OCI-M2 (cell line): ENCODE results near the gene HTT.

Source experiments
- DNase-seq: peaks from one replicate; lab custom pipeline; 2025; ENCODE audit not compliant: unreplicated experiment; lab: John Stamatoyannopoulos, UW

Gene HTT

DNA sequence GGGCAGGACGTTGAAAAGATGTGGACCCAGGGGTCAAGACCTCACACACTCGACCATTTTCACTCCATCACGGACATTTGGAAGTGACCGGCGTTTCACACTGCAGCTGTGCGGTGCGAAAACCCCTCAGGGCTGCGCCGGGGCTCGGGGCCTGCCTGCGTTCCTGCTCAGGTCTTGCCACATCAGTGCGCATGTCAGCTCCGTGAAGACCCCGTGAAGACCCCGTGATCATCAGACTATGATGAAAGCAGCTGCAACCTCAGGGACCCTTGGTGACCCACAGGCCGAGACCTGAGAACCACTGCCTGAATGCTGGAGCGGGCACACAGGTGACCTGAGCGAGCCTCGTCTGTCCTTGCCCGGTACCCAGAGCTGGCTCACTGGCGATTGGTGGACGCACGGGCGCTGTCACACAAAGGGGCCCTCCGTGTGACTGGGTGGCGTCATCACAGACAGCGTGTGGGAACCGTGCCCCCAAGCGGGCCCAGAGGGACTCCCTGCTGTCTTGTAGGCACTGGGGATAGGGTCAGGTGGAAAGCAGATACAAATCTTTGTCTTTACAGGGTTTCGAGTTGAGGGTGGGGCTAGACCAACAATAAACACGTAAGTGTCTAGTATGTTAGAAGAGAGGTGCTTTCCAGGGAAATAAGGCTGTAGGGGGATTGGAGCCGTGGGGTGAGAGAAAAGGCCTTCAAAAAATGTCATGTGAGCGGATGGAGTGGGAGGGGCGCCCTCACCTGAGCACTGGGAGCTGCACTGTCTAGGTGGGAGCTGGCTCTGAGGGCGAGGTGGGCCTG, 187.1 kb downstream of the HTT start:
- DNase-seq = no peak

DNA sequence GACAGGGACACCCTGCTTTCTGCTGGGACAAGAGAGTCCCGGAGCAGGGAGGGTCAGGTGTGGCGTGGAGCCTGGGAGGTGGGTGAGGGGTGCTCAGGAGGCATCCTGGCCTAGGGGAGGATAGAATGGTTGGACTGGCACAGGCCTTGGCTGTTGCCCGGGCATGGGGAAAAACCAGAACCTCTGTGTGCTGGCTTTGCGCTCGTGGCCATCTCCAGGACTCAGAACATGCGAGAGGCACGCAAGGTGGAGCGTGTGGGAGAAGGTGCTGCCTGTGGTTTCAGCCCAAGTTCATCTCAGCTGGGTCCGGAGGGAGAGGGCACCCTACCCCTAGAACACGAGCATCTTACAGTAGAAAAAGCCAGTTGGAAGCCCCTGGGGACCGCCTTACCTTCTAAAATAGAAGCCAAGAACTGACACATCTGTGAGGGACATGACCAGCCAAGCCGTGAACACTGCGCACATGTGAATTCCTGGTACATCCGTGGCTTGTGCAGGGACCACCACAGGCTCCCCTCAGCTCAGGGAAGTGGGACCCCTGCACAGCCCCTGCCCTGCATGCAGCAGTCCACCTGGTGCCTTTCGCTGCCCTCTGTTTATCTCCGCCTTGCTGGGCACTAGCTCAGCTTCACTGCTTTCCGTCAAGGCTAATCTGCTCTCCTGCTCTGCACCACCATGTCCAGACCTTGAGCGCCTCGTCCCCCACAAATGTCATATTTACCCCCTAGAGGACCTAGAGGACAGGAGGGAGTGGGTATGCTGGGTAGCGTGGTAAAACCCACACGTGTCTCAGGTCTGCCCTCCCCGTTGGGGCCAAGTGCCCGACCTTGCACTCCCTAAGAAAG, 187.9 kb downstream of the HTT start:
- no peak for DNase-seq

DNA sequence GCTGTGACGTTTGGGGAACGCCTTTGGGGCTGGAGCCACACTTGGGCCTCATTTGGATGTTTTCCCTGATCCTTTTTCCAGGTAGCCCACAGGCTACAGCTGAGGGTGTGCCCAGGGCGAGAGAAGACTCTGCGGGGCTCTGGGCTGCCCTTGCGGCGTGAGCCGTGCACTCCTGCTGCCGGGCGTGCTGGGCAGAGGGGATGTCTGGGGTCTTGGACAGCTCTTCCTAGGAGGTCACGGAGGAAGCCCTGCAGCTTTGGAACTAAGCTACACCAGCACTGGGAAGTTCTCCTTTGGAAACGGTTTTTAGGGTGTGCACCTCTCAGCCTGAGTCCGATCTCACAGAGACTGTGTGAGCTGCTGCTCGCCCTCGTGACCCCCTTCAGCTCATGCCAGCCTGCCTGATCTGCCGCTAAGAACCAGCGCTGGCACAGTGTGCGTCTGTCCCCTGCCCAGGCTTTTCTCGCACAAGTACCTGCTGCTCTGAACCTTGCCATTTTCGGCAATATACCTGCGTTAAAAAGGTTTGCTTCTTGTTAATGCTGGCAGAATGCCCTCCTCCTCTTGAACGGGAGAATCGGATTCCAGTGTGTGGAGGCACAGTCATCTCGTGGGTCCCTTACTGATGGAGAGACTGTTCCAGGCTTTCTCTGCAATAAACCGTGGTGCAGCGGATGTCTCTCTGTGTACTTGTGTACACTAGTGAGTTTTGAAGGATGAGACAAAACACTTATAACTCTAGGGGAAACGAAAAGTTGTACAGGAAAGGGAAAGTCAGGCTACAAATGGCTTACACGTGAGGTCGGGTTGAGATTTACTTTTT, 188.8 kb downstream of the HTT start:
- DNase-seq = no peak

DNA sequence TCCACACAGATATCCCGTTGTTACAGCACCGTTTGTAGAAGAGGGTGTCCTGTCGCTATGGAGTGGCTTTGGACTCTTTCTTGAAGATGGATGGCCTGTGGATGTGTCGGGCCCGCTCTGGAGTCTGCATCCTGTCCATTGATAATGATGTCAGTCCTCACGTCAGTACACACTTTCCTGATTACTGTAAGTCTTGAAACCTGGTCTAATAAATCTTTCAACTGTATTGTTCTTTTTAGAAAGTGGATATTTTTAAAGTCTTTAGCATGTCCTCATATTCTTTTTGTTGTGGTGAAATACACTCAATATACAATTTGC, 189.4 kb downstream of the HTT start:
- DNase-seq = no peak

DNA sequence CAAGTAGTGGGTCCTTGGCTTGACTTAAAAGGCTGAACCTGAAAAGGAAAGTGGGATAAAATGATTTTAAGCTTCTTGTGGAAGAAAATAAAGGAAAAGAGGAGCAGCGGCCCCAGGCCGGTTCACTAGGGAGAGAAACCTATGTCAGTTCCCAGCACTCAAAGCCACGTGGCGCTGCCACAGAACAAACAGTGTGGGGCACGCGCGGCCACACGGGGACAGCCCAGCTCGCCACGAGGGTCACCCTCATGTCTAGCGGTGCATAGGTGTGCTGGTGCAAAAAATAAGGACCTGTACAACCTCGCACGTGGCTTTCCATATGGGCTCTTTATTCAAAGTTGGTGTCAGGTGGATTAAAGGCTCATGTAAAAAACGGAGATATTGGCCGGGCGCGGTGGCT, 191.6 kb downstream of the HTT start:
- no peak for DNase-seq

DNA sequence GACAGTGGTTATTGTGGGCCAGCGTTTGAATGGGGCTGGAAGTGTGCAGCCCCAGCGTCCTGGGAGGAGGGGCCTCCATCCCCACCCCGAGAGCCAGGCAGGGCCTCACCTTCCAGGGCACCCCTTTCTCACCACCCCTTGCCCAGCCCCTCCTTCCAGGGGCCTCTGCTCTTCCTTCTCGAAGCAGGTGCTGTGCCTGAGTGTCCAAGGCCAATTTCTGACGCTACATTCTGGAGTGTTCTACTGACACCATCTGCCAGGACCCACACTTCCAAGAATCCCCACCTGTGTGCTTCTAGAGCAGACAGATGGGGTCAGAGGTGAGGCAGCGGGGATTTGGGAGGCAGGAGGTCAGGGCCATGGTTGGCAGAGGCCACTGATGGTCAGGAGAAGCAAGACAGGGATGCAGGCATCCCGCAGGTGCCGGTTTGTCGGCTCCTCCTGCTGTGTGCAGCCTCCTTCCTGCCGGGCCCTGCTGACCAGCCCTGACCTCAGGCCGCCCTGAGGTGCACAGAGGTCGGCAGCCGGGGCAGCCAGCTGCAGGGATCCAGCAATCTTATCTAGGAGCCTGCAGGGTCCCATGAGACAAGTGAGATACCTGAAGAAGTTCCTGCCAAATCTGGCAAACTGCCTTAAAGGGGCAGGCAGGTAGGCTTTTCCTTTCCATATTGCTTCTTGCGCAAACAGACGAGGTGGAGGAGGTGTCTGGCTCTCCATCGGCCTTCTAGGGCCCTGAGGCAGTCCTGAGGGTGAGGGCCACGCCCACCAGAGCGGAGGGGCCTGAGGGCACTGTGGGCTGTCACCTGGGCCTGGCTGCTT, 193.3 kb downstream of the HTT start:
- DNase-seq = no peak

DNA sequence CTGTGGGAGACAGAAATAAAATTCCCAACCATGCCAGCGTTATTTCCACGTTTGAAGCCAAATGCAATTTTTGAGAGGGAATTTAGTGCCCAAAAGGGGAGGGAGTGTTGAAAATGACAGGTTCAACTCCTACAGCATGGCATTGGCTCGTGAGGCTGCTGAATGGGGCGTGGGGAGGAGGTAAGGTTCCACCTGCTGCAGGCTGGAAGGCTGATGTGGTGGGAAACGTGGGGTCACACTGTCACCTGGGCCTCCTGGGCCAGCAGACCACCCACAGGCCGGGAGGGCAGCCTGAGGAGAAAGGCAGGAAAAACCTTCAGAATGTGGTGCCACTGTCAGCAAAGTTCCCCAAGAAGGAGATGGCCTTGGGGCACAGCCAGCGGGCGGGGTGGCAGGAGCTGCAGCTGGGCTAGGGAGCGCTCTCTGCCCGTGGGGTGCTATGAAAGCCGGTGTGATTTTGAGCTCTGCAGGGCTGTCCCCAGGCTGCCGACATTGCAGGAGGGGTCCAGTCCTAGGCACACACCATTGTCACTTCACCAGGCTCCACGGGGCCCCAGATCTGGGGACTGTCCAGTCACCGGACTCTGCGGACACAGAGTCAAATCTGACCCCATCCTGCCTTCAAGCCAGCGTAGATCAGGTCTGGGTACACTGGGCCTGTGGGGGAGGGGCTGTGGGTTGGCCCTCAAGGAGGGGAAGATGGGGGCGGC, 194.1 kb downstream of the HTT start:
- no peak for DNase-seq

DNA sequence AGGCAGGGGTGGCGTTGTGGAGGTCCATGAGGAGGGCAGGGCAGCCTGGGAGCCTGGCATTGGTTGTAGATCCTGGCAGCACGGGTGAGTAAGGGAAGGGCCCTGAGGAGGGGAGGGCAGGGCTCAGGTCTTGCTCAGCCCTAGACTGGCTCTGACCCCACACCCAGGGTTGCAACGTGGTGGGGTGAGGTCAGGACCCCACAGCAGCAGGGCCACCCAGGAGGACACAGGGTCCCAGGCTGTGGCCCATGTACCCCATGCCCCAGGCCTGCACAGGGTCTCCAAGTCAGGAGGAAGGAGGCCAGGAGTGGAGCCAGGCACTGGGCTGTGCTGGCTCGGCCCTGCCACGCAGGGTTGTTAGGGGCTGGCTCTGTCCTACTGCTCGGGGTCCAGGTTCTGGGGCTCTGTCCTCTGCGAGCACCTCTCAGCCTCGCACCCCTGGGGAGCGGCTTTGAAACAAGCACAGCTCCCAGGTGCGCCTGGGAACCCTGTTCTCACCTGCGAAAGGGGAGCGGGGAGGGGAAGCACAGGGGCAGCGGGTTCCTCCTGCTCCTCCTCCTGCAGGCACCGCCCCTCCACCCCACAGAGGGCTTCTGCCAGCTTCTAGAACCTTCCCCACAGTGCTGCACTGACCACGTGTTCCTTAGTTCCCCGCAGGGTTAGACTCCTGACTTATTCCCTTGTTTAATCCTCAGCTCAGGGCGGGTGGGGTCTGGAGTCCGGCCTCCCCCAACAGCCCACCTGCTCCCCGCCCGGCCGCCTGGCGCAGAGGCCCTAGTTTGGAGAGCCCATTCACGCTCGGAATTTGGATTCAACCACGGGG, 194.8 kb downstream of the HTT start:
- DNase-seq = no peak

DNA sequence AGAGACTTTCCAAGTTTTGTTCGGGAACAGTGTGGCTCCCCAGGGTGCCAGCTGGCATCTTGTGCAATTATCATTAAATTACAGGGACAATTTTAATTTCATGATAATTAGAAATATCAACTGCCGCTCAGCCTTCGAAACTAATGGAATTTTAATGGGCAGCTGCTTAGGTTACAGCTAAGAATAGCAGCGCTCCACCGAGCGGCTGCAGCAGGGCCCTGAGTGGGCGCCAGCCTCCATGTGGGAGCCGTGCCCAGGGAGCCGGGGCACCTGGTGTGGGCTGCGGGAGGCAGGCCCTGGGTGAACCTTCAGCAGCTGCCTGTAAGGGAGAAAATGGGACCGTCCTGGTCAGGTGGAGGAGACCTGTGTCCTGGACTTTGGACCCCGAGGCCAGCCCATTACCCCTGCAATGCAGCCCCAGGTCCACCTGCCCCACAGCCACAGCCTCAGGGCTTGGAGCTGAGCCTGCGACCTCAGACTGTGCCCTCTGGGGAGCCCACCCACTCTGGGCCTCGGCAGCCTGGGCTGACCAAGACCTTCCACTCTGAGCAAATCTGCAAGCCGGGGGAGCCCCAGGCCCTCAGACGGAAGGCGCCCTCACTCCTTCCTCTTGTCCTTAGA, 195.6 kb downstream of the HTT start:
- no peak for DNase-seq

DNA sequence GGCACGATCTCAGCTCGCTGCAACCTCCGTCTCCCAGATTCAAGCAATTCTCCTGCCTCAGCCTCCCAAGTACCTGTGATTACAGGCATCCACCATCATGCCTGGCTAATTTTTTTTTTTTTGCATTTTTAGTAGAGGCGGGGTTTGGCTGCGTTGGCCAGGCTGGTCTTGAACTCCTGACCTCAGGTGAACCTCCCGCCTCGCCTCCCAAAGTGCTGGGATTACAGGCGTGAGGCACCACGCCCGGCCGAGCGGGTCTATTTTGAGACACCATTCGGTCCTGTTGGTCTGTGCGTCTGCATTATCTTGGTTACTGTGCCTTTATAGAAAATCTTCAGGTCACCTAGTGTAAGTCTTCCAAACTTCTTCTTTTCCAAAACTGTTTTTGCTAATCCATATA, 196.7 kb downstream of the HTT start:
- DNase-seq = no peak

DNA sequence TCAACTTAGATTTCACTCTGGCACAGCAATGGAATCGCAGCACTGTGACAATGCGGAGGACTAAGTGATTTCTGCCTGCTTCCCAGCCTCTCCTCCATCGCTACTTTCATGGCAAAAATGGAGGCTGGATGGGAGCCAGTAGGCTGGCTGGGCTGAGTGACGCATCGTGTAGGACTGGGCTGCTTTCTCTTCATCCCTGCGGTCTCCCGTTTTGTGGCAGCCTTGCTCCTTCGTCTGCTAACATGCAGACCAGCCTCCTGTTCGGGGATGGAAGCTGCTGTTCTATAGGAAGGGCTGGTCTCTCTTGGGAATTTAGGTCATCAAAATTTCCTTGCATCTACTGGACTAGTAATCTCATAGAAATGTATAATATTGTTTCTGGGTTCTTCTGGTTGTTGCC, 202.5 kb downstream of the HTT start:
- DNase-seq = no peak

DNA sequence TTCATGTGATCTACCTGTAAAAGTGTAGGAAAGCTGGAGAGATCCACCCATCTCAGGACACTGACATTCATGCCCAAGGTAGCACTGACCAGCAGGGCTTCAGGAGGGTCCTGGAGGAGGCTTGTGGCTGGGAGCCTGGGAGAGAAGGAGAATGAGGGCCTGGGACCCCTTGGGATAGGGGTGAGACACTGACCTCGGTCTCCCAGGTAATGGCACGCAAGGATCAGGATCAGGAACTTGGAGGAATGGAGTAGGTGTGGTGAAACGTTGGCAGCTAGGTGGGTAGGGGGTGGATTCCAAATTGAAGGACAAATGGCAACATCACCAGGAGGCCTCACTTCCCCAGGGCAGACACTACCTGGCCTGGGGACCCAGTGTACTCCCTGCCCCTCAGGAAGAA, 206.0 kb downstream of the HTT start:
- DNase-seq = no peak

DNA sequence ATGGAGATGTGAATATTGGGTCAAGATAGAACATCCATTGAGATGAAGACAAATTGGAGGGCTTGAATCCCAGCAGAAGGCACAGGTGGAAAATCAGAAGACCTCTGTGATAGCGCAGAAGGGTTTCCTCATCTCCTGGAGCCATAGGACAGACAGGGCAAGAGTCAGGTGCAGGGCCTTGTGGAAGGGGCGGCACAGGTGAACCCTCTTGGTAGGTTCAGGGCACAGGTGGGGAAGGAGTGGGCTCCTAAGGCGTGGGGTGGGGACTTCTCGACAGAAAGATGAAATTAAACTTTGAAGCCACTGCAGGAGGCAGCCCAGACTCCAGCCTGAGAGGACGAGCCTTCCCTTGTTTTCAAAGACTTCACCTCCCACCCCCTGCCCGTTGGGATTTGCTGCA, 209.0 kb downstream of the HTT start:
- DNase-seq = no peak

DNA sequence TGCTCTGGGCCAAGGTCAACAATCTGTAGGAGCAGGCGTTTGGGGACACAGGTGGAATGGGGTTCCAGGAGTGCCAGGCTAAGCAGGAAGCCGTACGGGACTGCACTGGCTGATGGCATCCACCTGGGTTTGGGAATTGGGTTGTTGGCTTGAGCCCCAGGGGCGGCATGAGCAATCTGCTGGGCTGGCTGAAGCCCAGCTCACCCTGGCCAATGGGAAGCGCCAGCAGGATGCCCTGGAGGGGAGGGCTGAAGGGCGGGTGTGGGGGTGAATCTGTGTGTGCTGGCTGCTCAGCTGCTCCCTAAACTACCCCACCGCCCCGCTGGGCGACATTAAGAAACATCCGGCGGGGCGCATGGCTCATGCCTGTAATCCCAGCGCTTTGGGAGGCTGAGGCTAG, 209.4 kb downstream of the HTT start:
- DNase-seq = no peak

DNA sequence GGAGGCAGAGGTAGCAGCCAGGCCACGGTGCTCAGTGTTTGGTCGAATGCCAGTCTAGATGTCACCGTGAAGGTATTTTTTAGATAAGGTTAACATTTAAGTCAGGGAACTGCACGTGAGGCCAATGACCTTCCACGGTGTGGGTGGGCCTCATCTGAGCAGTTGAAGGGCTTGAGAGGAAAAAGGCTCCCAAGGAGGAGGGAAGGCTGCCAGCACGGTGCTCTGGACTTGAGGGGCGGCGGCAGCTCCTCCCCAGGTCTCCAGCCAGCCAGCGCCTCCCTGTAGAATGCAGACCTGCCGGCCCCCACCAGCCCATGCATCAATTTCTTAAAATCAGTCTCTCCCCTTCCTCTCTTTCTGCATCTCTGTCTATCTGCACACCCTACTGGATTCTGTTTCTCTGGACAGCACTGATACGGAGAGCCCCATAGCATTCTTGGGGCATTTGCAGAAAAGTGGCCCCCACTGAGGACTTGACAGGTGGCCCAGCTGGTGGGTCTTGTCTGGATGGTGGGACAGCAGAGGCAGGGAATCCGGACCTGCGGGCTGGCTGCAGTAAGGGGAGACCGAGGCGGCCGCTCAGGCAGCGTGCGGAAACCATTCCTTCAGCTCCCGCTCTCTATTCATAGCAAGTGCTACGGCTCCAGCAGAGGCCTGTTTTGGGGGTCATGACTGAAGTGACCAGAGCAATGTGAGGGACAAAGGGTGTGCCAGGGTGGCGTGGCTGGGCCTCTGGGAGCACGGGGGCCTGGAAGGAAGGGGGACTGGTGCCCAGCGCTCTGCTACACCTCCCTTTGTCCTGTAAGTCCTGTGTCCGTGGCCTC, 210.5 kb downstream of the HTT start:
- DNase-seq = no peak

DNA sequence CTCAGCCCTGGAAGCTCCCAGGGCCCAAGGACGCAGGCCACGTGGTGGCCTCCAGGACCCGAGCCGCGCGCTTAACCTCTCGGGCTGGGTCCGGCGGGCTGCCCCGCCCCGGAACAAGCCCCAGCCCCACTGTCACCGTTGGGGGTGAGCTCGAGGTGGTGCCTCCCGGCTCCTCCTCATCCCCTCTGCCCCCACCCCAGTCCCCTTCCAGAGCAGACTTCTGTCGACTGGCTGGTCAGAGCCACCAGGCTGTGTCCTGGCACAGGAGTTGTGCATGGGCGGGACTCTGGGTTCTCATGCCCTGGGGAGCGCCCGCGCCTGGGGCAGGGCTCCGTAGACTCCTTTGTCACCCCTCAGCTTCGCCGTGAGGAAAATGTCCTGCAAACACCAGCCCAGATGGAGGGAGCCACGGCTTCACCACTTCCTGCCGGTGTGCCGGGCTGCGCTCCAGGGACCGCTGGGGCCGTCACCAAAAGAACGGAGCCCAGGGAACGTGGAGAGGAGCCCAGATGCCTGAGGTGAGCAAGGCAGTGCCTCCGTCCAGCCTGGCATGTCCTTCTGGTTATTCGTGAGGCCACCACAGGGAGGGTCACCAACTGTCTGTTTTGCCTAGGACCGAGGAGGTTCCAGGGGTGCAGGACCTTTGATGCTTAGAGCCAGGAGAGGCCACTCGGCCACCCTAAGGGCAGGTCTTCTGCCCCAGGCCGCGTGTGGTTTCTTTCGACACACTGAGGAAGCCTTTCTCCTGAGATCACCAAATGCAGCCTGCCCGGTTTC, 211.3 kb downstream of the HTT start:
- DNase-seq = no peak
